ENCODE measurements around the gene IL20RB.

- TF ChIP-seq ZNF839 (CRISPR knock-in tag; IDR thresholded peaks at IDR 0.05; ENCODE audit: borderline replicate concordance) (no peak), CERS6 (CRISPR knock-in tag; IDR thresholded peaks at IDR 0.05) (no peak), IRX3 (CRISPR knock-in tag; IDR thresholded peaks at IDR 0.05; ENCODE audit: borderline replicate concordance, low read depth) (no peak), CTCF (CRISPR knock-in tag; IDR thresholded peaks at IDR 0.05) (no peak), STAT5B (CRISPR knock-in tag; IDR thresholded peaks at IDR 0.05) (no peak)
Observed at GRCh38 chr3:136956971-136957370, 812 bp upstream of the IL20RB start.

All from HepG2 (cell line).